AG08395 (cell line): ENCODE measurements around the gene RALGDS.

Experiments
- DNase-seq: peaks from one replicate; pipeline ENCODE4 v3.0.0; 2012; ENCODE audit warnings: mixed read lengths, low spot score

Gene RALGDS

GRCh38 chr9:133134388-133135145 lies 13.5 kb upstream of the RALGDS start:
- DNase-seq = no peak

GRCh38 chr9:133133681-133134387 lies 12.8 kb upstream of the RALGDS start:
- DNase-seq = peak; percentile 99

GRCh38 chr9:133132174-133132573 lies 11.1 kb upstream of the RALGDS start:
- DNase-seq = no peak

- no peak for DNase-seq
These were observed 10.5 kb upstream of the RALGDS start for GRCh38 chr9:133131506-133131905.

GRCh38 chr9:133130685-133131244 lies 9.7 kb upstream of the RALGDS start:
- DNase-seq = no peak

- no peak for DNase-seq
These were observed 8.2 kb upstream of the RALGDS start for GRCh38 chr9:133129001-133129795.

- no peak for DNase-seq
These were observed 7.1 kb upstream of the RALGDS start for GRCh38 chr9:133128152-133128551.

- no peak for DNase-seq
These were observed 6.4 kb upstream of the RALGDS start for GRCh38 chr9:133127340-133127981.

- DNase-seq = no peak
These were observed 5.8 kb upstream of the RALGDS start for GRCh38 chr9:133126697-133127339.

GRCh38 chr9:133125941-133126696 lies 5.1 kb upstream of the RALGDS start:
- peak; percentile 54 for DNase-seq

GRCh38 chr9:133124907-133125275 lies 3.9 kb upstream of the RALGDS start:
- DNase-seq = no peak

GRCh38 chr9:133124123-133124906 lies 3.3 kb upstream of the RALGDS start:
- DNase-seq = no peak

GRCh38 chr9:133122935-133123611 lies 2.0 kb upstream of the RALGDS start:
- DNase-seq = no peak

GRCh38 chr9:133122605-133122934 lies 1.5 kb upstream of the RALGDS start:
- DNase-seq = no peak

- DNase-seq = no peak
These were observed 993 bp upstream of the RALGDS start for GRCh38 chr9:133121915-133122550.

GRCh38 chr9:133120501-133121197 lies 391 bp downstream of the RALGDS start:
- DNase-seq = no peak

- no peak for DNase-seq
These were observed 1.1 kb downstream of the RALGDS start for GRCh38 chr9:133119846-133120500.
